Upper lobe of left lung (tissue), 6 donors: ENCODE data around the gene UBE2G1. TPM values are rescaled to one million over a fixed set of nuclear protein-coding genes. Genes with fewer than 3 reads are reported as not detected.

ENCODE experiments used
- ATAC-seq, 2 donors: fragments of 200-7000 bp; cut with Tn5 transposase; one replicate each; pipeline ENCODE4 v1.9.1; 2022; ENCODE audit warnings: mild to moderate bottlenecking in 2 of 2, moderate library complexity in 2 of 2; ENCODE audit not compliant: low FRiP score in 2 of 2
- DNase-seq, 2 donors: peaks; one replicate each; pipeline ENCODE4 v3.0.0-alpha.2; 2019 to 2020
- H3K27ac ChIP-seq, 4 donors: fragments of 200-600 bp; sonication (generic); one replicate each; pipeline ENCODE4 v1.5.1; 2016 to 2019
- H3K27me3 ChIP-seq, 4 donors: fragments of 200-600 bp; sonication (generic); one replicate each; pipeline ENCODE4 v1.5.1; 2017 to 2019
- H3K36me3 ChIP-seq, 4 donors: fragments of 200-600 bp; sonication (generic); one replicate each; pipeline ENCODE4 v1.5.1; 2016 to 2019
- H3K4me1 ChIP-seq, 4 donors: fragments of 200-600 bp; sonication (generic); one replicate each; pipeline ENCODE4 v1.5.1; 2018 to 2019
- H3K4me3 ChIP-seq, 4 donors: fragments of 200-600 bp; sonication (generic); one replicate each; pipeline ENCODE4 v1.5.1; 2017 to 2019; ENCODE audit warnings: mild to moderate bottlenecking in 2 of 4, moderate library complexity in 1 of 4
- H3K9me3 ChIP-seq, 4 donors: fragments of 200-600 bp; sonication (generic); one replicate each; pipeline ENCODE4 v1.5.1; 2018 to 2019
- CTCF ChIP-seq, 6 experiments: fragments of 450-650 bp in 4 of 6; fragments of 200-600 bp in 2 of 6; sonication (generic) in 2 of 6; IDR thresholded peaks; one replicate each; pipeline ENCODE4 v1.5.1; 2016 to 2019; ENCODE audit warnings: antibody characterized with exemption in 6 of 6
- EP300 ChIP-seq, 4 donors: sonication (generic); formaldehyde crosslinking; IDR thresholded peaks; one replicate each; pipeline ENCODE4 v1.5.1; 2017; ENCODE audit warnings: antibody characterized with exemption in 4 of 4, control low read depth in 2 of 4
- POLR2A ChIP-seq, 4 donors: fragments of 450-650 bp; IDR thresholded peaks; one replicate each; pipeline ENCODE4 v1.5.1; 2016 to 2017; ENCODE audit warnings: antibody characterized with exemption in 4 of 4, mild to moderate bottlenecking in 2 of 4
- POLR2AphosphoS5 ChIP-seq, 2 donors: sonication (generic); formaldehyde crosslinking; IDR thresholded peaks; one replicate each; pipeline ENCODE4 v1.5.1; 2017; ENCODE audit warnings: antibody characterized with exemption in 2 of 2
- WGBS, 2 donors: methylation state at CpG; one replicate each; pipeline ENCODE4 v1.1.5; 2017 to 2018; 5-methylcytosine and 5-hydroxymethylcytosine counted together
- total RNA-seq, 6 donors: library from RNA; depleted of rRNA in 4 of 6; stranded (reverse); fragments of >200 nt in 4 of 6; gene quantifications; one replicate each; pipeline versions ENCODE4 v1.1.0 to v1.2.1, GENCODE V29; 2016 to 2021
- donor health status: DM: no; HTN: no; CAD: no; lungs with moderate emphysema.
- donor health status: DM: no; HTN: yes; CAD: no; lungs with severe emphysema.

UBE2G1 gene
- total RNA-seq, 6 donors from 2014 or later = 24.5 to 45.8 (median 35.8) TPM

- 83 to 86% methylated on average over 5 of the region's 5 CpGs for WGBS, 2 donors
- H3K36me3 ChIP-seq = no peaks in the 10 kb centered on the region
- TF ChIP-seq POLR2AphosphoS5 (IDR thresholded peaks at IDR 0.05) = no peak
- TF ChIP-seq CTCF (IDR thresholded peaks at IDR 0.05) = no peak
- no peak for TF ChIP-seq EP300 (IDR thresholded peaks at IDR 0.05)
- TF ChIP-seq POLR2A (IDR thresholded peaks at IDR 0.05) = no peak
- ATAC-seq (no peak), DNase-seq (no peak)
- H3K27ac ChIP-seq = no peak overlapping the region
- no peak overlapping the region for H3K4me3 ChIP-seq
- no peaks in the 10 kb centered on the region for H3K9me3 ChIP-seq
- no peaks in the 10 kb centered on the region for H3K27me3 ChIP-seq
- peaks cover 0 to 26% (median 15%) of the 10 kb centered on the region in 4 donors for H3K4me1 ChIP-seq
Measured at GRCh38 chr17:4342535-4342934, 23.9 kb downstream of the UBE2G1 start.

GRCh38 chr17:4341616-4341977 is 24.9 kb downstream of the UBE2G1 start:
- H3K27me3 ChIP-seq = no peaks in the 10 kb centered on the region
- no peaks in the 10 kb centered on the region for H3K9me3 ChIP-seq
- no peak overlapping the region for H3K27ac ChIP-seq
- no peak for DNase-seq
- WGBS, 2 donors = 66 to 73% methylated on average over 4 of the region's 4 CpGs
- peaks cover 0 to 26% (median 15%) of the 10 kb centered on the region in 4 donors for H3K4me1 ChIP-seq
- H3K4me3 ChIP-seq = no peak overlapping the region
- no peak for ATAC-seq
- no peaks in the 10 kb centered on the region for H3K36me3 ChIP-seq
- TF ChIP-seq EP300 (IDR thresholded peaks at IDR 0.05) = no peak
- no peak for TF ChIP-seq POLR2A (IDR thresholded peaks at IDR 0.05)
- no peak for TF ChIP-seq POLR2AphosphoS5 (IDR thresholded peaks at IDR 0.05)
- no peak for TF ChIP-seq CTCF (IDR thresholded peaks at IDR 0.05)

GRCh38 chr17:4340914-4341615 is 25.4 kb downstream of the UBE2G1 start:
- no peak for DNase-seq
- Histone ChIP-seq H3K27ac (no peak overlapping the region), H3K36me3 (no peaks in the 10 kb centered on the region)

GRCh38 chr17:4334776-4335584 is 31.5 kb downstream of the UBE2G1 start:
- Histone ChIP-seq H3K36me3 (no peaks in the 10 kb centered on the region), H3K27me3 (no peaks in the 10 kb centered on the region), H3K4me1 (peaks cover 6 to 16% (median 9%) of the 10 kb centered on the region in 4 donors), H3K4me3 (no peak overlapping the region), H3K27ac (no peak overlapping the region), H3K9me3 (no peaks in the 10 kb centered on the region)
- no peak for ATAC-seq
- DNase-seq = no peak
- 57 to 60% methylated on average over 5 of the region's 5 CpGs for WGBS, 2 donors
- TF ChIP-seq POLR2AphosphoS5 (IDR thresholded peaks at IDR 0.05) (no peak), EP300 (IDR thresholded peaks at IDR 0.05) (no peak), POLR2A (IDR thresholded peaks at IDR 0.05) (no peak)

More at GRCh38 chr17:4340914-4341615, 25.4 kb downstream of the UBE2G1 start:
- WGBS, 2 donors = 79% methylated on average over 5 of the region's 5 CpGs
- H3K9me3 ChIP-seq = no peaks in the 10 kb centered on the region
- no peaks in the 10 kb centered on the region for H3K27me3 ChIP-seq
- H3K4me1 ChIP-seq = peaks cover 0 to 25% (median 13%) of the 10 kb centered on the region in 4 donors
- no peak for ATAC-seq
- TF ChIP-seq CTCF (IDR thresholded peaks at IDR 0.05) (no peak), POLR2AphosphoS5 (IDR thresholded peaks at IDR 0.05) (no peak), POLR2A (IDR thresholded peaks at IDR 0.05) (no peak), EP300 (IDR thresholded peaks at IDR 0.05) (no peak)
- no peak overlapping the region for H3K4me3 ChIP-seq

- Histone ChIP-seq H3K36me3 (no peaks in the 10 kb centered on the region), H3K4me3 (no peak overlapping the region), H3K27me3 (no peaks in the 10 kb centered on the region), H3K9me3 (no peaks in the 10 kb centered on the region), H3K27ac (no peak overlapping the region), H3K4me1 (peaks cover 6 to 16% (median 9%) of the 10 kb centered on the region in 4 donors)
- TF ChIP-seq EP300 (IDR thresholded peaks at IDR 0.05) = no peak
- TF ChIP-seq CTCF (IDR thresholded peaks at IDR 0.05) = no peak
- TF ChIP-seq POLR2A (IDR thresholded peaks at IDR 0.05) = no peak
- TF ChIP-seq POLR2AphosphoS5 (IDR thresholded peaks at IDR 0.05) = no peak
- no peak for ATAC-seq
- no peak for DNase-seq
- 88 to 90% methylated on average over 6 of the region's 6 CpGs for WGBS, 2 donors
Measured at GRCh38 chr17:4334332-4334731, 32.1 kb downstream of the UBE2G1 start.
